ENCODE results near the gene SLC6A6. TPM values are rescaled to one million over a fixed set of nuclear protein-coding genes. Genes with fewer than 3 reads are reported as not detected.

SLC6A6 gene
- total RNA-seq, 1 donor from 2014 or later, result 49.3 TPM

DNA sequence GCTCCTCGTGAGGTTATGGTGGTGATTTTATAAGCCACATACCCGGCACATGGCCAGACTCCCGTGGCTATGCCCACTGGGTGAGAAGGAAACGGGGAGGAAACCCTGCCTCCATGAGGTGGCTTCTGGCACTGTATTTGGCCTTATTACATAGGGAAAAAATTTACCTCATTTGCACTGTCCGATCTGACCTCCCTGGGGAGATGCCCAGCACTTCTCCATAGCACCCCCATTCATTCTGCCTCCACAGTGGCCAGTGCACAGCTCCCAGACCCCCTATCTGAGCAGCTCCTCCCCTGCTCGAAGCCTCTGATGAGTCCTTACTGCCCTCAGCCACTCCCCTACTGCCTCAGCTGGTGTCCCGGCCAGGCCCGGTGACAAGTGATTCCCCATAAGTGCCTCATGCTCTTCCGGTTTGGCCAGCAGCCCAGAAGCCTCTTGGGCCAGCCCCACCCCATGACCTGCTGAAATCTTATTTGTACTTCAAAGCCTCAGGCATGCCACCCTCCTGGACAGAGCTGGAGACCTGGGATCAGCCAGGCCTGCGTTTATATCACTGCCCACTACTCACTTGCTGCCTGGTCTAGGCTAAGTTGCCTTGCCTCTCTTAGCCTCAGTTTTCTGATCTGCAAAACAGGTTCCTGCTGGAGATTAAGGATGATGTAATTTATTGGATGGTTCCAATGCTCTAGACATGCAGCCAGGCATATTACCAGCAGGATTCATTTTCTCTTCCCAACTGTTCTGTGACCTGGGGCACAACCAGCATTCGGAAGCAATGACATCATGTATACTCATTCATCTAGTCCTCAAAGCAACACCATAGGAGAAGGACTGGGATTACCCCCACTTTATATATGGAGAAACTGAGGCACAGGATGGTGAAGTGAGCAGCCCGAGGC is 30.6 kb upstream of the SLC6A6 start:
- no peak for DNase-seq (ENCODE audit: low spot score)

DNA sequence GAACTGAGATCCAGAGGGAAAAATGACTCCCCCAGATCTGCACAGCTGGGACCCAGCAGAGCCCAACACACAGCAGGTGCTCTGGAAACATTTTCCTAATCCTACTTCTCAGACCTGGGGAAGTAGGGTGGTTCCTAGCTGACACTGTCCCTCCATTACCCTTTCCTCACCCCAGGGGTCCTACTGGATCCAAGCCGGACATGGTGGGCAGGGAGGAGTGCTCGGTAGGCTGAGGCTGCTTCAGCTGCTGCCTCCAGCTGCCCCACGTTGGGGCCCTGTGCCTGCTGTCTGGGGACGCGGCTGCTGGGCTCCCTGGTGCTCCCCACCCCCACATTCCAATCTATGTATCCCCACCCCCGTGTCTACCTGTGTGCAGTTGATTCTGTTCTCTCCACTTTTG is 29.8 kb upstream of the SLC6A6 start:
- DNase-seq (ENCODE audit: low spot score), result no peak

DNA sequence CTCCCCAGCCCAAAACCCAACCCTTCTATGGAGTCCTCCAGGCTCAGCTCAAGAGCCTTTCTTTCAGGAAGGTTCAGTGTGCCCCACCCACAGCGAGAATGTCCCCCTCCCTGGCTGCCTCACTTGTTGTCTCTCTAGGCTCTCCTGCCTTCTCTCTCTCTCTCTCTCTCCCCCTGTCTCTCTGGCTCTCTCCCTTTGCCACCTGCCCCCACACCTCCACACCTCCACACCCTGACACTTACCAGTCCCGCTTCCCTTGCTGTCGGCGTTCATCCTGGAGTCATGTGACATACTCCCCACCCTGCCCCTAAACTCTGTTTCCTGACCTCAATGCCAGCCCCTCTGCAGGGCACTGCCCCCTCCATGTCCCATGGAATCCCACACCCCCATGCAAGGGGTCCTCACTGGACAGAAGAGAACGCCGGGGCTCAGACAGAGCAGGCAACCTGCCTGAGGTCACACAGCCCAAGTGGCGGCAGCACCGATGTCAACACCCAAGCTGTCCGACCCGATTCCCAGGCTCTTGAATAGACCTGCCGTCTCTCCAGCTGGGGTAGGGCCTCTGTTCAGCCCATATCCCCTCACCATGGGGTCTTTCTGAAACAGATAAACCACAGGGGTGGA is 28.5 kb upstream of the SLC6A6 start:
- no peak for DNase-seq (ENCODE audit: low spot score)

GRCh38 chr3:14374444-14374883 is 27.9 kb upstream of the SLC6A6 start:
- no peak for DNase-seq (ENCODE audit: low spot score)

- DNase-seq (ENCODE audit: low spot score), result no peak
Measured at GRCh38 chr3:14375192-14375591, 27.2 kb upstream of the SLC6A6 start.

DNA sequence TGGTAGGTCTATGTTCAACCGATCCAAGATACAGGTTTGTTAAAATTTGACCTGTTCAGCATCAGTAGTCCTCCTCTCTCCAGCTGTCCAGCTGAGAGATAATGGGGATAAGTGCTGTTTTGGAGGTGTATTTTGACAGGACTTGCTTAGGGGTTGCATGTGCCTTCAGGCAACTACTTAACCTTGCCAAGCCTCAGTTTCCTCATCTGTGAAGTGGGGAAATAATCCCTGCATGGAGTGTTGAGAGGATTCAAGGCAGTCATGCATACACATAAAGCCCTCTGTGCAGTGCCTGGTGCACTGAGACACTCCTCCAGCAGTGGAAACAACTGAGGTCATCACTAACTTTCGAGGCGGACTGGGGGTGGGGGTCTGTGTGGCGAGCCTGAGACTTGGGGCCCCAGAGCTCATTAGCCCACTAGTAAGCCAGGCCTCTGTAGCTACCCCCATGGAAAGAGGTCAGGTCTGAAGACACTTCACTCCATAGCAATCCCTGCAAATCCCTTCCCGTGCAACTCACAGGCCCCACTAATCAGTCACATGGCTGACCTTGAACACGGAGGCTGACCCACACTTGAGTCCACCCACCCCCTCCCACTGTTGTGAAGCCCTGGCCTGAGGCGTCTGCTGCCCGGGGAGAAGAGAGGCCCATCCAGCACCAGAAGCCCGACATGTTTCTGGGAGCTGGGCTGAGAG is 25.9 kb upstream of the SLC6A6 start:
- no peak for DNase-seq (ENCODE audit: low spot score)

GRCh38 chr3:14377044-14377837 is 25.2 kb upstream of the SLC6A6 start:
- DNase-seq (ENCODE audit: low spot score), result no peak

- DNase-seq (ENCODE audit: low spot score), result no peak
Measured at GRCh38 chr3:14377838-14378169, 24.6 kb upstream of the SLC6A6 start.

DNA sequence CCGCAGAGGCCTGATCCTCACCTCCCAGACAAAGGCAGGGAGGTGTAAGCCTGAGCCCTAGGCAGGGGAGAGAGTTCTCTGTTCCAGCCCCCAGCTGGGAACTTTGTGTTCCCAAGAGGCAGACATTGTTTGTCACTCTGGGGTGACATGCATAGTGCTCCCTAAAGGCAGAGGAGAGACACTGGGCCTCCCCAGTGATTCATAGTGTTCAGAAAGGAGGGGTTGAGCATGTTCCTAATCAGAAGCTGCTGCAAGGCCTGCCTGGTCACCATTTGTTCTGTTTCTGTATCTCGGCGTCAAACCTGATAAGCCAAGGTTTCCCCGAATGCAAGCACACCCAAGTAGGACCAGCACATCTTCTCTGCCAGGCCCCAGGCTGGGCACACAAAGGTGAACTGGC is 24.0 kb upstream of the SLC6A6 start:
- no peak for DNase-seq (ENCODE audit: low spot score)

- DNase-seq (ENCODE audit: low spot score), result no peak
Measured at GRCh38 chr3:14379843-14380242, 22.6 kb upstream of the SLC6A6 start.

DNA sequence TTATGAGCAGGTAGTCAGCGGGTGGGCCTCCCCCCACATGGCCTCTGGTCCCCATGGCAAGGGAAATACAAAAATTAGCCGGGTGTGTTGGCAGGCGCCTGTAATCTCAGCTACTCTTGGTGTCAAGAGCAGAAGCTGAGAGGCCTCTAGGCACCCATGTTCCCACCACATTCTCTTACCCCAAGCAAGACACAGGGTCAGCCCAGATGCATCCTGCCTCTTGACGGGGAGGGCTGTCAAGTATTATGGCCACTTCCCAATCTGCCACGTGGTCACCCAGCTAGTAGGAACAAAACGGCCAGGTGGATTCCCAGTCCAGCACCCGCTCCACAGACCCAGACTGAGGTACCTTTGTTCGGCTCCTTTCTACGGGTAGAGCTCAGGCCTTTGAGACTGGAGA is 16.2 kb upstream of the SLC6A6 start:
- no peak for DNase-seq (ENCODE audit: low spot score)

DNA sequence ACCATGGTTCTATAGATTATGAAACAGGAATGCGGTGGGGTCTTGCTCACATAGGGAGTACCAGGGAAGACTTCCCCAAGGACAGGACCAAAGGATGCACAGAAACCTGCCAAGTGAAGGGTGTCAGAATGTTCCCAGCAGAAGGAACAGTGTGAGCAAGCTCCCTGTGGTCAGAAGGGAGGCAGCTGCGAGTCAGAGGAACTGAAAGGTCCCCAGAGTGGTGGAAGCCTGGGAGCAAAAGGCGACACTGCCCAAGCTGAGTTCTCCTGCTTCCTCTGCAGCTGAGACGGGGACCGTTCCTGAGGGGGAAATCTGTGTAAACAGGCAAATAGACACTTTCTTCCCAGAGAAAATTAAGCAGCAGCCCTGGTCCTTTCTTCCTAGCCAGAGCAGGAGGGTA is 14.2 kb upstream of the SLC6A6 start:
- DNase-seq (ENCODE audit: low spot score), result no peak

DNA sequence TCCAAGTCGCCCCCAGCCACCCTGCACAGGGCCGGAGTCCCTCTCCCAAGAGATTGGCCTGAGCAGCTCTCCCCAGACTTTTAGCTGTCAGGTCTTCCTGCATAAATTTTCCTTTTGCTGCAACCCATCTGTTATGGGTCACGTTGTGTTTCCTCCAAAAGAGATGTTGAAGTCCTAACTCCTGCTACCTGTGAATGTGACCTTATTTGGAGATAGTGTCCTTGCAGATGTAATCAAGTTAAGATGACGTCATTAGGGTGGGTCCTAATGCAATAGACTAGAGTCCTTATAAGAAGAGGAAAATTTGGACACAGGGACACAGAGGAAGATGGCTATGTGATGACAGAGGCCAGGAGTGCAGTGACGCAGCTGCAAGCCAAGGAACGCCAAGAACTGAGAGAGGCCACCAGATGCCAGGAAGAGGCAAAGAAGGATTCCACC is 13.2 kb upstream of the SLC6A6 start:
- DNase-seq (ENCODE audit: low spot score), result no peak

DNA sequence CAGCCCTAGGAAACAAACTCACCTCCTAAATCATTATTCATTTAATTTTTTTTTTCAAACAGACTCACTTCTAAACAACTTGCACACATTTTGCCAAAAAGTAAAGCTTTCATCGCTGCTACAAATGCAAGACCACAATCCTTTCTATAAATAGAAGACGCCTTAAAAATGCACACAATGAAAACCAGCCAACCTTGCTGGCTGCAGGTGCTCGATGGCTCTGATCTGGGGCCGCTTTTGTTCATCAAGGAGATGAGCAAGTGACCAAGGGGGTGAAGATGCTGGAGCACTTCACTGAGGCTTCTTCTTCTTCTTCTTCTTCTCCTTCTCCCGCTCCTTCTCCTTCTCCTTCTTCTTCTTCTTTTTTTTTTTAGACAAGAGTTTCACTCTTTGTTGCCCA is 12.7 kb upstream of the SLC6A6 start:
- no peak for DNase-seq (ENCODE audit: low spot score)

- no peak for DNase-seq (ENCODE audit: low spot score)
Measured at GRCh38 chr3:14391033-14391432, 11.4 kb upstream of the SLC6A6 start.

GRCh38 chr3:14392231-14392630 is 10.2 kb upstream of the SLC6A6 start:
- no peak for DNase-seq (ENCODE audit: low spot score)

DNA sequence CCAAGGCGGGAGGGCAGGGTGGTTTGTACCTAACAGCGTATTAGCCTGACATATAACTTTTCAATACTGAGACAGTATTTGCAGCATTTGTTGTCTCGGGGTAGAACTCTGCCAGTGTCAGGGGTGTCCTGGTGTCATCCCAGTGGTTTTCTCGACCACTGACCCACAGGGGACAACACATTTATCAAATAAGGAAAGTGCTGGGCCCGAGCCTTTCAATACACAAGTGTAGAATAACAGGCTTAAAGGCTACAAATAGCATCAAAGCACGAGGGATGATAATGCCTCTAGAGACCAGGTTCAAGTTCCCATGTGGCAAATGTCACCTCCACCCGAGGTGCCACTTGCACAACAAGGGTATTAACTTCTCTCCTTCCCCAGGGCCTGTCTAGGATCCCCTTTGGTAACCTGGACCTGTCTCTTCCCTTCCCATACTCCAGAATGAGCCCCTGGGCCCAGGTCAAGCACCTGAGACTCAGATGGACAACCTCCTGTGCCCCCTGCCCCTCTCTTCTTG is 9.5 kb upstream of the SLC6A6 start:
- no peak for DNase-seq (ENCODE audit: low spot score)

DNA sequence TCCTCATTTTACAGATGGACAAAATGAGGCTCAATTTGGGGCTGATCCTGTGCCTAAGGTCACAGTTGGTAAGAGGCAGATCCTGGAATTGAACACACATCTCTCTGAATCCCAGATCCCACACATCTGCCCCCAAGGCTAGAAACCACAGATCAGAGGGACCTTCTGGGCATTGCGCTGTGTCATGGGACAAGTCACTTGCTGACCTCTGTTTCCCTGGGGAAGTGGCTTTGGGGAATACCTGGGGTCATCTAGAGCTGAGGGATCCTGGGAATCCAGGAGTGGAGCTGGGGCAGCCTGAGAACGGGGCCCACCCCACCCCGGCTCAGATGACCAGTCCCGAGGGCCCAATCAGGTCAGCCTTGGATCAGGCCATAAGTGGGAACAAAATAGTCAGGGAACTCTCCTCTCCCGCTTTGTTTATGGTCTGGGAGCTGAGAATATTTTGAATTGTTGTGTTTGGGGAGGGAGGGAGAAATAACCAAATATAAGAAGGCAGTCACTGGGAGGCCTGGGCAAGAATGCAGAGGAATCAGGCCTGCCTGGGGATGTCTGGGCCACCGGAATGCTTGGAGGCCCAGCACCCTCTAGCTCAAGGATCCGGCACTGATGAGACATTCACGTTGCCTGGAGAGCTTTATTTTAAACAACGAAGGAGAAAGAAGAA is 8.8 kb upstream of the SLC6A6 start:
- no peak for DNase-seq (ENCODE audit: low spot score)

GRCh38 chr3:14396031-14396692 is 6.2 kb upstream of the SLC6A6 start:
- no peak for DNase-seq (ENCODE audit: low spot score)

- DNase-seq (ENCODE audit: low spot score), result no peak
Measured at GRCh38 chr3:14397046-14397445, 5.4 kb upstream of the SLC6A6 start.

All from mesenteric fat pad (tissue), 1 donor.